Neutrophil (primary cell): ENCODE data around the gene MXRA8.

ENCODE experiments used
- H3K27ac ChIP-seq: fragments of 200-600 bp; sonication (generic); 2 replicates; pipeline ENCODE4 v1.5.1; 2016; ENCODE audit warnings: mild to moderate bottlenecking, moderate library complexity
- H3K27me3 ChIP-seq: fragments of 200-600 bp; sonication (generic); 2 replicates; pipeline ENCODE4 v1.6.0; 2016; ENCODE audit warnings: mild to moderate bottlenecking
- H3K36me3 ChIP-seq: fragments of 200-600 bp; sonication (generic); 2 replicates; pipeline ENCODE4 v1.5.1; 2017
- H3K4me1 ChIP-seq, 2 experiments: fragments of 200-600 bp in 1 of 2; sonication (generic) in 1 of 2; 1 replicate in 1 of 2; 2 replicates in 1 of 2; pipeline versions ENCODE4 v1.5.1 to v1.6.1; 2013 to 2016; ENCODE audit warnings: low read depth in 1 of 2, low read length in 1 of 2, mild to moderate bottlenecking in 1 of 2, moderate library complexity in 1 of 2; ENCODE audit not compliant: control insufficient read depth in 1 of 2, insufficient read depth in 1 of 2
- H3K4me3 ChIP-seq, 2 experiments: fragments of 200-600 bp in 1 of 2; sonication (generic) in 1 of 2; 1 replicate in 1 of 2; 2 replicates in 1 of 2; pipeline ENCODE4 v1.5.1; 2013 to 2016; ENCODE audit warnings: low read depth in 1 of 2, low read length in 1 of 2, mild to moderate bottlenecking in 1 of 2, moderate library complexity in 1 of 2
- H3K9me3 ChIP-seq: fragments of 200-600 bp; sonication (generic); 2 replicates; pipeline ENCODE4 v1.5.1; 2016
- CTCF ChIP-seq: fragments of 200-600 bp; sonication (generic); IDR thresholded peaks from 2 replicates; pipeline ENCODE4 v1.5.1; 2016; ENCODE audit warnings: antibody characterized with exemption

Gene MXRA8

GRCh38 chr1:1336446-1336845, 21.9 kb downstream of the MXRA8 start:
- Histone ChIP-seq H3K4me1 (no peaks in the 10 kb centered on the region), H3K27ac (no peak overlapping the region), H3K27me3 (no peaks in the 10 kb centered on the region), H3K36me3 (peaks cover 27% of the 10 kb centered on the region), H3K4me3 (no peak overlapping the region), H3K9me3 (no peaks in the 10 kb centered on the region)
- TF ChIP-seq CTCF: no peak

GRCh38 chr1:1335792-1336248, 22.5 kb downstream of the MXRA8 start:
- no peaks in the 10 kb centered on the region for H3K9me3 ChIP-seq
- H3K27me3 ChIP-seq: no peaks in the 10 kb centered on the region
- TF ChIP-seq CTCF: no peak
- no peak overlapping the region for H3K4me3 ChIP-seq
- H3K4me1 ChIP-seq: peaks cover 0 to 4% of the 10 kb centered on the region in 2 experiments
- peaks cover 27% of the 10 kb centered on the region for H3K36me3 ChIP-seq
- no peak overlapping the region for H3K27ac ChIP-seq

DNA sequence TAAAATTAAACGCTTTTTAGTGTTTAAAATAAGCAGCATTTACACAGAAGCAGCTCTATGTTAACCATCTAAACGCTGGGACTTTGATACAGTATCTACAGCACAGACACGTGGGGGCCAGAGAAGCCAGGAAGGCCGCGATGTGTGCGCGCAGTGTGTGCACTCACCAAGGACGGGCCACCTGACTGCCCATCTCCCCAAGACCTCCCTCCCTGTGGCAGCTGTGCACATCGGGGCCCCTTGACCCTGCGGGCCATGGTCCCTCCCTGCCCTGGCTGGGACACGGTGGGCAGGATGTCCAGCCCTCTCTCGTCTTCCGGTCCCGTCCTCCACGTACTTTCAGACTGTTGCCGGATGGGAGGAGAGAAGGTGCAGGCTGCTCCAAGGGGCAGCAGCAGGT, 23.1 kb downstream of the MXRA8 start:
- no peaks in the 10 kb centered on the region for H3K27me3 ChIP-seq

GRCh38 chr1:1334835-1335234, 23.5 kb downstream of the MXRA8 start:
- H3K4me3 ChIP-seq: no peak overlapping the region
- TF ChIP-seq CTCF: no peak
- H3K36me3 ChIP-seq: peaks cover 18% of the 10 kb centered on the region

More for the DNA sequence above, 23.1 kb downstream of the MXRA8 start:
- Histone ChIP-seq H3K27ac (no peak overlapping the region), H3K9me3 (no peaks in the 10 kb centered on the region), H3K4me1 (peaks cover 0 to 4% of the 10 kb centered on the region in 2 experiments), H3K4me3 (no peak overlapping the region), H3K36me3 (peaks cover 23% of the 10 kb centered on the region)
- TF ChIP-seq CTCF: no peak

GRCh38 chr1:1333551-1334241, 24.7 kb downstream of the MXRA8 start:
- Histone ChIP-seq H3K27ac (no peak overlapping the region), H3K27me3 (no peaks in the 10 kb centered on the region), H3K36me3 (peaks cover 13% of the 10 kb centered on the region), H3K9me3 (no peaks in the 10 kb centered on the region), H3K4me1 (peaks cover 0 to 4% of the 10 kb centered on the region in 2 experiments), H3K4me3 (no peak overlapping the region)
- no peak for TF ChIP-seq CTCF

More at GRCh38 chr1:1334835-1335234, 23.5 kb downstream of the MXRA8 start:
- Histone ChIP-seq H3K9me3 (no peaks in the 10 kb centered on the region), H3K4me1 (peaks cover 0 to 4% of the 10 kb centered on the region in 2 experiments), H3K27ac (no peak overlapping the region), H3K27me3 (no peaks in the 10 kb centered on the region)
